Measurements from ENCODE around the gene EFCAB9.
"Not testable (repeated sequence)": the region's sequence is repeated elsewhere in the genome, so short reads cannot be mapped to it uniquely, and the experiment has no call there.

EFCAB9 gene

DNA sequence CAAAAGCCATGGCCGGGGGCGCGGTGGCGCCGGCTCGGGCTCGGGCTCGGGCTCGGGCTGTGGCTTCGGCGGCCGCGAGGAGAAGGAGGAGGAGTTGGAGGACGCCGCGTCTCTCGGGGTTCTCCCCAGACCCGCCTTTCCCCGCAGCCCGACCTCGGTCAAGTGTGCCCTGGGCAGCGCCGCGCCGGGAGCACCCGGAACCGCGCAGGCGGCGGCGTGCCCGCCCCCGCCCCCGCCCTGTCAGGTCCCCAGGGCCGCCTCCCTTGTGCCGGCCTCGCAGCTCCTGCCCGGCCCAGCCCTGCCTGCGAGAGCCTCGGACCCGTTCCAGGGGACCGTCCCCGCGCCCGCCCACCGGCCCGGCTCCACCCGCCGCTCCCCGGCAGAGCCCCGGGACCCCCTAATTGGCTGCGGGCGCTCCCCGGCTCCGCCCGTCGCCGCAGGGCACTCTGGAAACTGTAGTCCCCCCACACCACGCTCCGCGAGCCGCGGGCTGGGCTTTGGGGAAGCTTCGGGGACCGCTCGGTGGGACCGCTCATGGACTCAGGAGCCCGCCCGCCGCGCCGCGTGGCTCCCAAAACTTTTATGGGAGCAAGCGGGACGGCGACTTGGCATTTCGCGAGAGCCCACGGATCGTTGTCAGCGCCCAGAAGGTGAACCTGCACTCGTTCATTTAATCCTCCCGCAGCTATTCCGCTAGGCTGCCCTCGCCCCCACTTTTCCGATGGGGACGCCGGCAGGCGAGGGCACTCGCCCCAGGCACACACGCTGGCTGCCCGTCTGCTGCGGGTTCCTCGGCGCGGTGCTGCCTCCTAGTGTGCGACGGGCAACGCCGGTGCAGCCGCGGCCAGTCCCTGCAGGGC, 5.7 kb upstream of the EFCAB9 start, which contains the start of gene STK10:
Gene STK10, minus strand, starts transcription at position 192 of the 860 bp plus-strand sequence. Its CDS starts 182 bp downstream, at position 10.
- DNase-seq (ENCODE audit: low read depth in 3 of 3, low spot score in 1 of 3): peak; percentile 75 to 82 (median 75)

DNA sequence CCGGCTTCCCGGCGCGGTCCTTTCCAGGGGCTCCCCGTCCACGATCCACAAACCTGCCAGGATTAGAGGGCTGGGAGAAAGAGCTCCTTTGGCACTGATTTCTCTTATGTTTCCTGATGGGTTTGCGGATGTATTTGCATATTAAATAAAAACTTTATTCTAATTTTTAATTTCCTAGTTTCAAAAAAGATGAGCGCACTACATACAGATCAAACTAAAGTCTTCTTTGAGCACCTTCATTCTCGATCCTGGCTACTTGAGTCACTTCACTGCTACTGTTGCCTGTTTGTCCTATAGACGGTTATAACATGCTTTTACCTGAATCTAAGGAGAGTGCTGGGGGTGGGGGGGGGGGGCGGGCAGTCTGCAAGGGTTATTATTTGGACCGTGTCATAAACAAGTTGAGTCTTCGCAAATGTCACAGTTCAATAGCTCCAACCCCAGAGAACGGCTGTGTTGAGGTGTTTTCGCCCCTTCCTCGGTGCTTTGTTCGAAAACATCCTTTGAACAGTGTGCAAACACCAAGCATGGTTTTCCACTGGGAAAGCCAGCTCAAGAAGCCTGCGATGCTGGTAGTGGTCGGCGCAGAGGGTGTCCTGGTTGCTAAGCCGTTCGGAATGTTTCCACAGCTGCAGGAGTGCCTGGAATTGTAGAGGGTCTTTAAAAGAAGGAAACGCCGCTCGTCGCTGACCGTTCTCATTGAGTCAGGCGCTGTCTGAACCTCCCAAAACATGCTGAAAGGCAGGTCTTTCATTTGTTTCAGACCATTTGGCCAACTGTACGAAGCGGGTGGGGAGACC, 4.9 kb upstream of the EFCAB9 start:
- DNase-seq (ENCODE audit: low read depth in 3 of 3, low spot score in 1 of 3): no peak

DNA sequence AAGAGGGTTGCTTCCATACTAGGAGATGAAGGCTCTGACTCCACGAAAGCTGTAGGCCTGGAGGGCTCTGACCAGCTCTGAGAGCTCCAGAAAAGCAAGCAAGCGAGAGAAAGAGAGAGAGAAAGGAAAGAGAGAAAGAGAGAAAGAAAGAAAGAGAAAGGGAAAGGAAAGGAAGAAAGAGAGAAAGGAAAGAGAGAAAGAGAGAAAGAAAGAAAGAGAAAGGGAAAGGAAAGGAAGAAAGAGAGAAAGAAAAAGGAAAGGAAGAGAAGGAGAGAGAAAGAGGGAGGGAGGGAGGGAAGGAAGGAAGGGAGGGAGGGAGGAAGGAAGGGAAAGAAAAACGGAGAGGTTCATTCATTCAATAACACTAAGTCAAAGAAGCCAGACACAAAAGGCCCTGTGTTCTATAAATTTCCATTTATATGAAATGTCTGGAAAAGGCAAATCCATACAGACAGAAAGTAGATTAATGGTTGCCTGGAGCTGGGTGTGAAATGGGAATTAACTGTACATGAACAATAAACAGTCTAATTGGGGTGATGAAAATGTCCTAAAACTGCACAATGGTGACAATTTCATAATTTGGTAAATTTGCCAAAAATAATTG, 4.2 kb upstream of the EFCAB9 start:
- no peak for DNase-seq (ENCODE audit: low read depth in 3 of 3, low spot score in 1 of 3)

DNA sequence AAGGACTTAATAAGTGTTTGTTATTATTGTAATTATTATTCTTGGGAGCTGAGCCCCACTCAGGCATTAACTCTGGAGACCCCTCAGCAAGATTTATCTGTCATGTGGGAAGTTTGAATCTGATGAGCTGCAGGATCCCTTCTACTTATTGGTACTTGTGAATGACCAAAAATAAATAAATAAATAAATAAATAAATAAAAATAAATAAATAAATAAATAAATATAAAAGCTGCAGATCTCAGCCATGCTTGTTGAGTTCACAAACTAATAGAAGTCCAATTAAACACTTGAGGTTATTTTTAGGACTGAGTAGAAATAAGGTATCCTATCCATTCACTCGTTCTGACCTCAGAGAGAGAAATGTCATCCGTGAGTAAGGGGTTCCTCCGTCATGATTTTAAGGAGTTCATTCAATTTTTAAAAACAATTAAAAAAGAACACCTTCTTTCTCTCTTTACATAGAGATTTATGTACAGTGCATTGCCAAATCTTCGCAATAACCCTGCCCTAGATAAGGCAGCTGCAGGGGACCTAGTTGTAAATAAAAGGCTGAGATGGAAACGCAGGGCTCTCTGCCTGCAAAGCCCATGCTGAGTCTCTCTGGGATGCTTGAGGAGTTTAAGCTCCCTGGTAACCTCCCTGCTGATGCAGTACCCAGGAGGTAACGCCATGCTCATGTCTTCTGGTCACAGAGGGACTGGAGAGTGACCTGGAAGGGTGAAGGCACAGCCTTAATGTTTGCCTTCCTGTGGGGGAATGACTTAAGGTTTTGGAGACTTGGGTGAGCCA, 1.2 kb downstream of the EFCAB9 start:
- DNase-seq (ENCODE audit: low read depth in 3 of 3, low spot score in 1 of 3): no peak

DNA sequence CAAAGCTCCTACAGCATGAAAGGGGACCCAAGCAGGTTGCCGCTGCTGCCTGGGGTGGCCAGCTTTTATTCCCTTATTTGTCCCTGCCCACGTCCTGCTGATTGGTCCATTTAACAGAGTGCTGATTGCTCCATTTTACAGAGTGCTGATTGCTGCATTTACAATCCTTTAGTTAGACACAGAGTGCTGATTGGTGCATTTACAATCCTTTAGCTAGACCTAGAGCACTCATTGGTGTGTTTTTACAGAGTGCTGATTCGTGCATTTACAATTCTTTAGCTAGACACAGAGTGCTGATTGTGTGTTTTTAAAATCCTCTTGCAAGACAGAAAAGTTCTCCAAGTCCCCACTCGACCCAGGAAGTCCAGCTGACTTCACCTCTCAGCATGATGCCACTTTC, 3.8 kb downstream of the EFCAB9 start:
- not testable (repeated sequence) for DNase-seq (ENCODE audit: low read depth in 3 of 3, low spot score in 1 of 3)

DNA sequence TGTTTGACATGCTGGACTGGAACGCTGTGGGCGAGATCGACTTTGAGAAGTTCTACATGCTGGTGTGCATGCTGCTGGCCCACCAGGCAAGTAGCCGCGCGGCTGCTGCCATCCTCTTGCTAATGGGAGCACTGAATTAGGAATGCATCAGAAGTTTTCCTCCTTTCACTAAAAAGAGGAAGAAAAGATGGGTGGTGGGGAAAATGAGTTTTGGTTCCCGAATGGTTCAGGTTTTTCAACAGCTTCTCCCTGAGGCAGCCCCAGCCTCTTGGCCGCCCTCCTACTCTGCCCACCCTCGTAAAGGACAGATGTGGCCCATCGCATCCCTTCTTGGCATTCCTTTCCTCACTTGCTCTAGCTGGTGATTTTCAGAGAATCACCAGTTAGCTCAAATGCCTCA, 5.5 kb downstream of the EFCAB9 start:
- DNase-seq (ENCODE audit: low read depth in 3 of 3, low spot score in 1 of 3): no peak

DNA sequence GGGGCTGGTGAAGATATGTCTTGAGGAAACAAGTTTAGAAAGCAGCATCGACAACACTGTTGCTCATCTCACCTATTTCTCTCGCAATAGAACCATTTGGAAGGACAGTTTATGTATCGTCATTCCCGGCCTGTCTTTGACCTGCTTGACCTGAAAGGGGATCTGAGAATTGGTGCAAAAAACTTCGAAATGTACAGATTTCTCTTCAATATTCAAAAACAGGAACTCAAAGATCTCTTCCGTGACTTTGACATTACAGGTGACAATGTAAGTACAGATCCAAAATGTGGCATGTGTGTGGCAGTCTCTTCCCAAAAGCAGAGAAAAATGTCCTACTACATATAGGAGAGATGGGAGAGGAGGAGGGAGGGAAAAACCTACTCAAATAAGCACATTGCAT, 6.5 kb downstream of the EFCAB9 start:
- no peak for DNase-seq (ENCODE audit: low read depth in 3 of 3, low spot score in 1 of 3)

DNA sequence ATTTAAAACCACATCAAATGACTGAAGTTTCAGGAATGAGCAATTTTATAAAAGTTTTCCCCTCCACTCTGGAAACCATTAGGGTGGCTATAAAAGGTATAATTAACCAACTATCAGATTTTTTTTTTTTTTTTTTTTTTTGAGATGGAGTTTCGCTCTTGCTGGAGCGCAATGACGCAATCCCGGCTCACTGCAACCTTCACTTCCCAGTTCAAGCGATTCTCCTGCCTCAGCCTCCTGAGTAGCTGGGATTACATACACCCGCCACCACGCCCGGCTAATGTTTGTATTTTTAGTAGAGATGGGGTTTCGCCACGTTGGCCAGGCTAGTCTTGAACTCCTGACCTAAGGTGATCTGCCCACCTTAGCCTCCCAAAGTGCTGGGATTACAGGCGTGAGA, 12.0 kb downstream of the EFCAB9 start:
- DNase-seq (ENCODE audit: low read depth in 3 of 3, low spot score in 1 of 3): not testable (repeated sequence)

DNA sequence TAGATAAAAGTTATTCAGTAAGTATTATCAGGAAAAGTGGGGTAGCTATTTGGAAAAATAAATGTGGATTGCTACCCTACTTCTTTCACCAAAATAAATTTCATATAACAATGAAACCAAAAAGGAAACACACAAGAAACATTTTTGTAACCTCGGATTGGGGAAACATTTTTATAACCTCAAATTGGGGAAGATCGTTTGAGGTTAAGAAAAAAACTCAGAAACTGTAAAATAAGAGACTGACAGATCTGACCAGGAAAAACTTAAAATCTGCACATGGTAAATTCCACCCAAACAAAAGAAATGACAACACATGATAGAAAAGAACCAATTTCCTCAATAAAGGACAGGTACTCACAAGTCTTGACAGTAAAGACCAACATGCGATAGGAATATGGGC, 13.5 kb downstream of the EFCAB9 start:
- no peak for DNase-seq (ENCODE audit: low read depth in 3 of 3, low spot score in 1 of 3)

DNA sequence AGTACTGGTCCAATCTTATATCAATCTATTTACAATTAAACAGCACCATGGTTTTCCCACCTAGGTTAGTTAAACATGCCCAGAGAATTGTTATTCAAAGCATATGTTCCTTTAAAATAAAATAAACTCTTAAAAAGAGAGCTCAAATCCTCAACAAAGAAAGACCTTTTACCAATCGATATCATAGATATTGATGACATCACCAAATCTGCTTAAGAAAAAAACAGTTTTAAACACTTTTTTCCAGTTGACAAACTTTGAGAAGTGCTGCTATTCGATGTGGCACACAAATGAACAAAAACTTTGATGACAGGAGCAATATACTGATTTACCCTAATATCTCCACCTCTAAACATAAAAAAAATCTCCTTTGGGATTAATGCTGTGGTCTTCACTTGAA, 15.7 kb downstream of the EFCAB9 start:
- DNase-seq (ENCODE audit: low read depth in 3 of 3, low spot score in 1 of 3): no peak

DNA sequence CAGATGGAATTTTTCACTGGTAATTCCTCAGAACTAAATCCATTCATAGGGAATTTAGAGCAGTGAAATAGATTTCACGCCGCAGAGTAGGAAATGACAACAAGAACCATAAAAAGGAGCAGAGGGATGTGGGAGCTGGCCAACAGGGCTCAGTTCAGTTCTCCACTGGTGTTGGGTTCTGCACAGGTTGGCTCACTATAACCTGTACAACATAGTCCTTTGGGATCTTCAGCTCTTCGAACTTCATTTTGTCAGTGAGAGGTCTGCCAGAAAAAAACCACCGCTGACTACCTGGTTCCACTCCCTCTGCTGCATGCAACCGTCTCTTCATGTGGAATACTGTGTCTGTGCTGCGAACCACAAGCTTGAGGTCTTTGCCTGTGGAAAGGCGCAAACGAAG, 17.7 kb downstream of the EFCAB9 start:
- no peak for DNase-seq (ENCODE audit: low read depth in 3 of 3, low spot score in 1 of 3)

DNA sequence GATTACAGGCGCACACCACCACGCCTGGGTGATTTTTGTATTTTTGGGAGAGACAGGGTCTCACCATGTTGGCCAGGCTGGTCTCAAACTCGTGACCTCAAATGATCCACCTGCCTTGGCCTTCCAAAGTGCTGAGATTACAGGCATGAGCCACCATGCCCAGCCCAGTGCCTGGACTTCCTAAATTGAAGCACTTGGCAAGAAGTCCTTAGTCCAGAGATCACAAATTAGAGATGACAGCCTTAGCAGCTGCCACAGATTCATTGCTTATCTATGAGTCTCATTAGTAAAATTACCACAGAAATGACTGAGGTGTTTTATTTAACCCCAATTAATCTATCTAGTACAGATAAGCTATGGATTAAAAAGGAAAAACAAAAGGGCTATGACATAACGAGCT, 19.2 kb downstream of the EFCAB9 start:
- DNase-seq (ENCODE audit: low read depth in 3 of 3, low spot score in 1 of 3): no peak

DNA sequence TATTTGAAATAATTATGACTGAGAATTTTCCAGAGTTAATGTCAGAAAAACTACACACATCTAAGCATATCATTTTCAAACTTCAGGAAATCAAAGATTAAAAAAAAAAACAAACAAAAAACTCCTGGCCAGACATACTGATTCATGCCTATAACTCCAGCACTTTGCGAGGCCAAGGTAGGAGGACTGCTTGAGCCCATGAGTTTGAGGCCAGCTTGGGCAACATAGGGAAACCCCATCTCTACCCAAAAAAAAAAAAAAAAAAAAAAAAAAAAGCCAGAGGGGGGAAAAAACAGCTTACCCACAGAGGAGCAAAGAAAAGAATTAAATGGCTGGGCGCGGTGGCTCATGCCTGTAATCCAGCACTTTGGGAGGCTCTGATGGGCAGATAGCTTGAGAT, 22.4 kb downstream of the EFCAB9 start:
- DNase-seq (ENCODE audit: low read depth in 3 of 3, low spot score in 1 of 3): no peak

DNA sequence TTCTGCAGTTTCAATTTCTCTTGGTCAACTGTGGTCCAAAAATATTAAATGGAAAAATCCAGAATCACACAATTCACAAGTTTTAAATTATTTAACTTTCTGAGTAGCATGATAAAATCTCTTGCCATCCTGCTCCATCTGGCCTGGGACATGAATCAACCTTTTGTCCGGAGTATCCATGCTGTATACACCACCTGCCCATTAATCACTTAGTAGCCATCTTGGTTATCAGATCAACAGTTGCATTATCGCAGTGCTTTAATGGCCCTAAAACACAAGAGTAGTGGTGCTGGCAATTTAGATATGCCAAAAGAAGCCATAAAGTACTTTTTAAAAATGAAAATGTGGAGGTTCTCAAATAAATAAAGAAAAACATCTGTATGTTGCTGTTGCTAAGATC, 25.3 kb downstream of the EFCAB9 start:
- DNase-seq (ENCODE audit: low read depth in 3 of 3, low spot score in 1 of 3): no peak

DNA sequence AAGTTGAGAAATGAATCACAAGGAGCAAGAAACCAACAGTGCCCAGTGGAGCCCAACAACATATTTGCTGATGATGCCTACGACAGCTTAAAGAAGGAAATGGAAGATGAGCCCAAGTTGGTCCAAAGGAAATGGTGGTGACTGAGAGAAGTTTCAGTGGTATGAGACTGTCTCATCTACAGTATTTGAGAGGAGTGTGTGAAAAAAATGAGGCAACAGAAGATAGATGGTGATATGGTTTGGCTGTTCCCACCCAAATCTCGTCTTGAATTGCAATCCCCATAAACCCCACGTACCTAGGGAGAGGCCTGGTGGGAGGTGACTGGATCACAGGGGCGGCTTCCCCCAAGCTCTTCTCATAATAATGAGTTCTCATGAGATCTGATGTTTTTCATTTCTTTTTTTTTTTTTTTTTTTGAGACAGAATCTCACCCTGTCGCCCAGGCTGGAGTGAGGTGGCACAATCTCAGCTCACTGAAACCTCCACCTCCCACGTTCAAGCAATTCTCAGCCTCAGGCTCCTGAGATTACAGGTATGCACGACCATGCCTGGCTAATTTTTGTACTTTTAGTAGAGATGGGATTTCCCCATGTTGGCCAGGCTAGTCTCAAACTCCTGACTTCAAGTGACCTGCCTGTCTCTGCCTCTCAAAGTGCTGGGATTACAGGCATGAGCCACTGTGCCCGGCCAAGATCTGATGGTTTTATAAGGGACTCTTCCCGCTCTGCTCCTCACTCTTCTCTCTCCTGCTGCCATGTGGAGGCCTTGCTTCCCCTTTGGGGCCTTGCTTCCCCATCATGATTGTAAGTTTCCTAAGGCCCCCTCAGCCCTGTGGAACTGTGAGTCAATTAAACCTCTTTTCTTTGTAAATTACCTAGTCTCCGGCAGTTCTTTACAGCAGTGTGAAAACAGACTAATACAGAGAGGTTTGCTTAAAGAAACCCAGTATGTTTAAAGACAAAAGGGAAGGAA, 30.2 kb downstream of the EFCAB9 start:
- DNase-seq (ENCODE audit: low read depth in 3 of 3, low spot score in 1 of 3): peak in 1 of 3 donors; percentile 4

DNA sequence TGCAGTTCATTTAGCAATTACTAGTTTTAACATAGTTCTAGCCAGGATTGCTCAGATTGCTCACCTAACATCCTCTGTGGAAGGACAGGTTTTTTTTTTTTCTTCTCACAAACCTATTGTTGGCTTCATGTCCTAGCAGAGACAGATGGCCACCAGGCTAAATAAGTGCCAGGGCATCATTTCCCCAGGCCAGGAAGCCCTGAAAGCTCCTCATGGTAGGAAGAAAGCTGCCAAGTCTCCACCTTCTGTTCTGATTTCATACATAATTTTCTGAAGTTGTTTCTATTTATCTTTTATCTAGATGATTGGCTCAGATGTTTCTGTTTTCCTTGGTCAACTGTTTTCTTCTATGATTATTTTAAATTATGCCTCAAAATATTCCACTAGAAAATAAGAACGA, 31.0 kb downstream of the EFCAB9 start:
- no peak for DNase-seq (ENCODE audit: low read depth in 3 of 3, low spot score in 1 of 3)

DNA sequence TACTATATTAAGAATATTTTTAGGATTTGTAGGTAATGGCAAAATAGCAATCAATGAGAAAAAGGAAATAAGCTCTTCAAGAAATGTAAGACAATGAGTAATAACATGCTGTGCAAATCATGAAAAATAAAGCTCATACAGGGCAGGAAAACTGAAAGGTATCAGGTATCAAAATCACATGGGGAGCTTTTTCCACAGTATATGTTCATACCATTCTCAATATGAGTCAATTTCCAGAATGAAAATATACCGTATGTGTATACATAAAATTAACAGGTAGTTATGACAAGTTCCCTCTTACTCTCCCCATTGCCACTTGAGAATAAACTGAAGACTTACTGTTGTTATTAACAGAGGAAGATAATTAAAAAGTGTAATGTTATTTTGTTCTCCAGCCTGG, 35.9 kb downstream of the EFCAB9 start:
- DNase-seq (ENCODE audit: low read depth in 3 of 3, low spot score in 1 of 3): no peak

DNA sequence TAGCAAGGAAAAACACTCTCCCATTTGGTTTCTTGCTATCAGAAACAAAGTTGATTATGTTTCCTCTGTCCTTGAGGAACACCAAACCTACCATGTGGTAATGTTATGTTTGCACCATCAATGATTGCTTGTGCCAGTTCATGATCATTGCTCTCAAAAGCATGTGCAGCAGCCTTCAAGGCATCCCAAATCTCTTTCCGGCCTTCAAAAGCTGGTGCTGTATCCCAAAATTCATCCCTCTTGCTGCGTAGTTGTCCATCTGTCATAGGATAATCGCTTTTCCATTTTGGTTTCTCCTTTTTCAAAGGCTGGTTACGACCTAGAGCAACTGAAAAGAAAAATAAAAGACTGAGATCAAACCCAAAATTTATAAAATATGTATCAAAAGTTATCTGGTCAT, 40.1 kb downstream of the EFCAB9 start:
- no peak for DNase-seq (ENCODE audit: low read depth in 3 of 3, low spot score in 1 of 3)

DNA sequence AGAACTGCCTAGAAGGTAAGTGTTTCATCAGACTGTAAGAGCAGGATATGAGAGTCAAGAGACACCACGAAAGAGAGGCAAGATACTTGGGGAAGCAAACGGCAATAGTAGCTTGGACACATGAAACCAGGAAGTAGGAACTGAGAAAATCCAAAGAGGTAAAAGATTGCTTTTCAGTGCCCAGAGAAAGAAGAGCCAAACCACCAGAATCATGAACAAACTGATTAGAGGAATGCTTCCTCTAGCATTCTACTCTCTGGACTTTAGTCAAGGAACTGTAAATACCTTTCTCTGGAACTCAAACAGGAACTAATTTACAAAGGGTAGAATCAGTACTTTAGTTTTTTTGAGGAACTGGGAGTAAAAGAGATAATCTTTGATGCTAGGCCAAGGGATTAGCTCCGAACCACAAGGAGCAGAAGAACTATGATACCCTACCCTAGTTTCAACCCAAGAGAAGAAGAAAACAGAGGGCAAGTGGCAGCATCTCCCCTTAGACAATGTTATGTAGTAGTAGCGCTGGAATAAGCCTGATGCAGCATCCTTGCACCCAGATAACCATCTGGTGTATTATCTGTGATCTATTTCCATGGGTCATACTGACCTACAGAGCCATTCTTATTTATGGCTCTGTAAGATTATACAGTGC, 41.3 kb downstream of the EFCAB9 start:
- no peak for DNase-seq (ENCODE audit: low read depth in 3 of 3, low spot score in 1 of 3)
